Thyroid gland (tissue), 4 donors: ENCODE measurements around the gene KIFBP. TPM values are rescaled to one million over a fixed set of nuclear protein-coding genes. Genes with fewer than 3 reads are reported as not detected.

Source experiments
- DNase-seq, 2 donors: peaks; one replicate each; pipeline ENCODE4 v3.0.0-alpha.2; 2019
- H3K27ac ChIP-seq, 3 donors: fragments of 200-600 bp; sonication (generic); 1 replicate in 2 of 3; 2 replicates in 1 of 3; pipeline ENCODE4 v1.5.1; 2016 to 2019; ENCODE audit warnings: mild to moderate bottlenecking in 1 of 3, moderate library complexity in 1 of 3
- H3K27me3 ChIP-seq: fragments of 200-600 bp; sonication (generic); one replicate; pipeline ENCODE4 v1.5.1; 2019
- H3K36me3 ChIP-seq, 2 donors: fragments of 200-600 bp; sonication (generic); one replicate each; pipeline ENCODE4 v1.5.1; 2016 to 2019
- H3K4me1 ChIP-seq, 2 donors: fragments of 200-600 bp; sonication (generic); one replicate each; pipeline ENCODE4 v1.5.1; 2017 to 2019
- H3K4me3 ChIP-seq, 3 donors: fragments of 200-600 bp; sonication (generic); replicated peaks in 1 of 3; 1 replicate in 2 of 3; 2 replicates in 1 of 3; pipeline ENCODE4 v1.5.1; 2016; ENCODE audit warnings: mild to moderate bottlenecking in 1 of 3
- H3K9me3 ChIP-seq: fragments of 200-600 bp; sonication (generic); one replicate; pipeline ENCODE4 v1.5.1; 2017
- POLR2A ChIP-seq, 2 donors: fragments of 450-650 bp; IDR thresholded peaks; one replicate each; pipeline ENCODE4 v1.6.1; 2017; ENCODE audit warnings: antibody characterized with exemption in 2 of 2, mild to moderate bottlenecking in 2 of 2, moderate library complexity in 1 of 2
- WGBS, 2 donors: methylation state at CpG; one replicate each; pipeline ENCODE4 v1.1.5; 2017; 5-methylcytosine and 5-hydroxymethylcytosine counted together
- intact Hi-C: fragments of 100-400 bp; cut with DNase I; formaldehyde crosslinking; loops from one replicate; pipeline ENCODE4 v1.15.1; 2023
- total RNA-seq, 4 donors: library from RNA; depleted of rRNA; stranded (reverse); fragments of >200 nt; gene quantifications; one replicate each; pipeline ENCODE4 v1.2.3, GENCODE V29; 2016
- TF ChIP-seq, protein P1 (sequence below), 6 experiments: fragments of 200-600 bp in 3 of 6; fragments of 450-650 bp in 3 of 6; sonication (generic) in 3 of 6; IDR thresholded peaks; one replicate each; pipeline ENCODE4 v1.5.1; 2016 to 2019; ENCODE audit warnings: antibody characterized with exemption in 6 of 6, mild to moderate bottlenecking in 2 of 6, inconsistent platforms in 1 of 6, moderate library complexity in 1 of 6

Gene KIFBP
- total RNA-seq, 4 donors from 2014 or later: 37.9 to 54.1 (median 42.8) TPM

DNA sequence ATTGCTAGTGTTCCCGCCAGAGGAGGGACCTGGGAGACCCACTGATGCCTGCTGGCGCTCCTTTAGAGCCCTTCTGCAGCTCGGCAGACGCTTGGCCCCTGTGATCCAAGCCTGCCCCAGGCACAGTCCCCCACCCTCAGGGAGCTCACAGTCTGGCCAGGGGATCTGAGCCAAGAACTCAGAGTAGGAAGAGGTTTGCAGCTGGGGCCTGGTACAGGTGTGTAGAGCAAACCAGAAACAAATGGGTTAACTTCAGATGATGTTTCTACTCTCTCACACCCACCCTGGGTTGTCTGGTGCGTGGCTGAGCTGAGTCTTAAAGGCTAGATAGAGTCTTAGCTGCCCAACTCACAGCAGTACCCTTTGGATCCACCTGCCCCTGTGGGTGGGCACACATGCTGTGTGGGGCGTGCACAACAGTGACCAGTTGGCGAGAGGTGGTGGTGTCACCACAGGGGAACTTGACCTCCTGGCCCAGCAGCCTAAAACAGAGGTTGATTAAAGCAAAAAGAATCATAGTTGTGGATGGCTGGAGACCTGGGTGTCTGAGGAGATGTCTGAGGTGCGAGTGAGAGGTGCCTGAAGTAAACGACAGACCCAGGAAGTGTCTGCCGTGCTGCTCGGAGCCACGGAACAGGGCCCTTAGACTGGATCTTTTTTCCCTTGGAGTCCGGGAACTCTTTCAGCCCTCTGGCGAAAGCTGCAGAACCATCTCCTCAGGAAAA is 68.1 kb downstream of the KIFBP start:
- no peak for DNase-seq
- Histone ChIP-seq H3K4me1 (peaks cover 0 to under 1% of the 10 kb centered on the region in 2 donors), H3K27ac (peak overlapping the region in 2 of 3 donors; percentile 22 to 63), H3K36me3 (no peaks in the 10 kb centered on the region), H3K27me3 (no peaks in the 10 kb centered on the region), H3K4me3 (no peak overlapping the region), H3K9me3 (no peaks in the 10 kb centered on the region)
- TF ChIP-seq, protein P1, sequence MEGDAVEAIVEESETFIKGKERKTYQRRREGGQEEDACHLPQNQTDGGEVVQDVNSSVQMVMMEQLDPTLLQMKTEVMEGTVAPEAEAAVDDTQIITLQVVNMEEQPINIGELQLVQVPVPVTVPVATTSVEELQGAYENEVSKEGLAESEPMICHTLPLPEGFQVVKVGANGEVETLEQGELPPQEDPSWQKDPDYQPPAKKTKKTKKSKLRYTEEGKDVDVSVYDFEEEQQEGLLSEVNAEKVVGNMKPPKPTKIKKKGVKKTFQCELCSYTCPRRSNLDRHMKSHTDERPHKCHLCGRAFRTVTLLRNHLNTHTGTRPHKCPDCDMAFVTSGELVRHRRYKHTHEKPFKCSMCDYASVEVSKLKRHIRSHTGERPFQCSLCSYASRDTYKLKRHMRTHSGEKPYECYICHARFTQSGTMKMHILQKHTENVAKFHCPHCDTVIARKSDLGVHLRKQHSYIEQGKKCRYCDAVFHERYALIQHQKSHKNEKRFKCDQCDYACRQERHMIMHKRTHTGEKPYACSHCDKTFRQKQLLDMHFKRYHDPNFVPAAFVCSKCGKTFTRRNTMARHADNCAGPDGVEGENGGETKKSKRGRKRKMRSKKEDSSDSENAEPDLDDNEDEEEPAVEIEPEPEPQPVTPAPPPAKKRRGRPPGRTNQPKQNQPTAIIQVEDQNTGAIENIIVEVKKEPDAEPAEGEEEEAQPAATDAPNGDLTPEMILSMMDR (IDR thresholded peaks at IDR 0.05): no peak
- TF ChIP-seq POLR2A (IDR thresholded peaks at IDR 0.05): no peak
- 77 to 79% methylated on average over 11 to 14 of the region's 14 CpGs for WGBS, 2 donors
- intact Hi-C loops: no loop called here

GRCh38 chr10:69057261-69057950 is 68.8 kb downstream of the KIFBP start:
- no peak overlapping the region for H3K4me3 ChIP-seq
- H3K4me1 ChIP-seq: peaks cover 5 to 8% of the 10 kb centered on the region in 2 donors
- TF ChIP-seq, protein P1 (IDR thresholded peaks at IDR 0.05): no peak
- no peak for TF ChIP-seq POLR2A (IDR thresholded peaks at IDR 0.05)
- 53 to 62% methylated on average over 12 to 14 of the region's 14 CpGs for WGBS, 2 donors
- H3K36me3 ChIP-seq: no peaks in the 10 kb centered on the region
- peak overlapping the region in 2 of 3 donors; percentile 29 to 63 for H3K27ac ChIP-seq
- DNase-seq: peak in 1 of 2 donors; percentile 20
- H3K9me3 ChIP-seq: no peaks in the 10 kb centered on the region
- intact Hi-C loops: no loop called here
- H3K27me3 ChIP-seq: no peaks in the 10 kb centered on the region

- H3K9me3 ChIP-seq: no peaks in the 10 kb centered on the region
- H3K4me3 ChIP-seq: no peak overlapping the region
- 0 to 13% methylated on average over 1 of the region's 1 CpG for WGBS, 2 donors
- intact Hi-C loops: no loop called here
- H3K27me3 ChIP-seq: no peaks in the 10 kb centered on the region
- H3K27ac ChIP-seq: peak overlapping the region in 2 of 3 donors; percentile 29 to 63
- peaks cover 5 to 10% of the 10 kb centered on the region in 2 donors for H3K4me1 ChIP-seq
- no peaks in the 10 kb centered on the region for H3K36me3 ChIP-seq
- DNase-seq: no peak
- TF ChIP-seq POLR2A (IDR thresholded peaks at IDR 0.05): no peak
- TF ChIP-seq, protein P1 (IDR thresholded peaks at IDR 0.05): no peak
Measured at GRCh38 chr10:69057951-69058297, 69.3 kb downstream of the KIFBP start.

- TF ChIP-seq, protein P1 (IDR thresholded peaks at IDR 0.05): no peak
- no peak for TF ChIP-seq POLR2A (IDR thresholded peaks at IDR 0.05)
- Histone ChIP-seq H3K27ac (peak overlapping the region in 1 of 3 donors; percentile 10), H3K9me3 (no peaks in the 10 kb centered on the region), H3K27me3 (no peaks in the 10 kb centered on the region), H3K4me3 (no peak overlapping the region), H3K4me1 (peaks cover 5 to 12% of the 10 kb centered on the region in 2 donors), H3K36me3 (no peaks in the 10 kb centered on the region)
- intact Hi-C loops: no loop called here
- WGBS, 2 donors: 95 to 99% methylated on average over 8 of the region's 8 CpGs
- no peak for DNase-seq
Measured at GRCh38 chr10:69060127-69060798, 71.7 kb downstream of the KIFBP start.
